CD1c-positive myeloid dendritic cell (primary cell): ENCODE data around the gene DNAJC19.
"Not testable (repeated sequence)": the region's sequence is repeated elsewhere in the genome, so short reads cannot be mapped to it uniquely, and the experiment has no call there.

Source experiments
- DNase-seq: peaks from one replicate; pipeline ENCODE4 v3.0.0-alpha.2; 2016; ENCODE audit errors: extremely low spot score

Gene DNAJC19

GRCh38 chr3:180989291-180990163 lies at the start of gene DNAJC19:
TSS of gene DNAJC19 (minus strand) at chr3:180989736. CDS start at chr3:180989602, 134 bp downstream.
- DNase-seq: peak; percentile 97

- DNase-seq: no peak
Observed at GRCh38 chr3:181030948-181031347, 41.4 kb upstream of the DNAJC19 start.

GRCh38 chr3:181025204-181025603 lies 35.7 kb upstream of the DNAJC19 start:
- DNase-seq: no peak

- DNase-seq: no peak
Observed at GRCh38 chr3:181017690-181018089, 28.2 kb upstream of the DNAJC19 start.

- DNase-seq: no peak
Observed at GRCh38 chr3:181009225-181009624, 19.7 kb upstream of the DNAJC19 start.

- no peak for DNase-seq
Observed at GRCh38 chr3:181008796-181009195, 19.3 kb upstream of the DNAJC19 start.

GRCh38 chr3:181007262-181007661 lies 17.7 kb upstream of the DNAJC19 start:
- DNase-seq: no peak

- DNase-seq: no peak
Observed at GRCh38 chr3:181006541-181006940, 17.0 kb upstream of the DNAJC19 start.

- not testable (repeated sequence) for DNase-seq
Observed at GRCh38 chr3:181003469-181003868, 13.9 kb upstream of the DNAJC19 start.

- not testable (repeated sequence) for DNase-seq
Observed at GRCh38 chr3:181002331-181002730, 12.8 kb upstream of the DNAJC19 start.

GRCh38 chr3:180996415-180996932 lies 6.9 kb upstream of the DNAJC19 start:
- no peak for DNase-seq

- no peak for DNase-seq
Observed at GRCh38 chr3:180990505-180990904, 969 bp upstream of the DNAJC19 start.

GRCh38 chr3:180987344-180987743 lies 2.2 kb downstream of the DNAJC19 start:
- DNase-seq: no peak

- not testable (repeated sequence) for DNase-seq
Observed at GRCh38 chr3:180986366-180986765, 3.2 kb downstream of the DNAJC19 start.

- no peak for DNase-seq
Observed at GRCh38 chr3:180983136-180983535, 6.4 kb downstream of the DNAJC19 start.

- DNase-seq: no peak
Observed at GRCh38 chr3:180981912-180982311, 7.6 kb downstream of the DNAJC19 start.

GRCh38 chr3:180980611-180981010 lies 8.9 kb downstream of the DNAJC19 start:
- no peak for DNase-seq

- no peak for DNase-seq
Observed at GRCh38 chr3:180979961-180980360, 9.6 kb downstream of the DNAJC19 start.

GRCh38 chr3:180977498-180977897 lies 12.0 kb downstream of the DNAJC19 start:
- DNase-seq: no peak

- no peak for DNase-seq
Observed at GRCh38 chr3:180974286-180974685, 15.2 kb downstream of the DNAJC19 start.

GRCh38 chr3:180973543-180973942 lies 16.0 kb downstream of the DNAJC19 start:
- no peak for DNase-seq

GRCh38 chr3:180970931-180971330 lies 18.6 kb downstream of the DNAJC19 start:
- no peak for DNase-seq

- no peak for DNase-seq
Observed at GRCh38 chr3:180962530-180962929, 27.0 kb downstream of the DNAJC19 start.
